Measurements from ENCODE around the gene LRRC36.

The LRRC36 gene

GRCh38 chr16:67419502-67419901, 92.9 kb downstream of the LRRC36 start:
- H3K4me1 ChIP-seq (ENCODE audit: insufficient read depth, low read length), result peaks cover 30% of the 10 kb centered on the region
- H3K9ac ChIP-seq (ENCODE audit: low read depth, low read length), result no peak overlapping the region
- H3K36me3 ChIP-seq (ENCODE audit: insufficient read depth, low read length), result no peaks in the 10 kb centered on the region
- no peaks in the 10 kb centered on the region for H3K9me3 ChIP-seq (ENCODE audit: control insufficient read depth, insufficient read depth, low read length)

GRCh38 chr16:67419931-67420330, 93.3 kb downstream of the LRRC36 start:
- Histone ChIP-seq H3K9ac (ENCODE audit: low read depth, low read length) (no peak overlapping the region), H3K9me3 (ENCODE audit: control insufficient read depth, insufficient read depth, low read length) (no peaks in the 10 kb centered on the region), H3K4me1 (ENCODE audit: insufficient read depth, low read length) (peaks cover 33% of the 10 kb centered on the region), H3K36me3 (ENCODE audit: insufficient read depth, low read length) (no peaks in the 10 kb centered on the region)

- Histone ChIP-seq H3K9me3 (ENCODE audit: control insufficient read depth, insufficient read depth, low read length) (no peaks in the 10 kb centered on the region), H3K36me3 (ENCODE audit: insufficient read depth, low read length) (no peaks in the 10 kb centered on the region), H3K9ac (ENCODE audit: low read depth, low read length) (no peak overlapping the region), H3K4me1 (ENCODE audit: insufficient read depth, low read length) (peaks cover 43% of the 10 kb centered on the region)
These were observed 94.4 kb downstream of the LRRC36 start for GRCh38 chr16:67421030-67421429.

GRCh38 chr16:67423015-67423414, 96.4 kb downstream of the LRRC36 start:
- Histone ChIP-seq H3K9me3 (ENCODE audit: control insufficient read depth, insufficient read depth, low read length) (no peaks in the 10 kb centered on the region), H3K36me3 (ENCODE audit: insufficient read depth, low read length) (no peaks in the 10 kb centered on the region), H3K4me1 (ENCODE audit: insufficient read depth, low read length) (peaks cover 45% of the 10 kb centered on the region), H3K9ac (ENCODE audit: low read depth, low read length) (no peak overlapping the region)

- Histone ChIP-seq H3K36me3 (ENCODE audit: insufficient read depth, low read length) (no peaks in the 10 kb centered on the region), H3K9me3 (ENCODE audit: control insufficient read depth, insufficient read depth, low read length) (no peaks in the 10 kb centered on the region), H3K9ac (ENCODE audit: low read depth, low read length) (peak overlapping the region; percentile 44), H3K4me1 (ENCODE audit: insufficient read depth, low read length) (peaks cover 51% of the 10 kb centered on the region)
These were observed 97.1 kb downstream of the LRRC36 start for GRCh38 chr16:67423611-67424260.

- Histone ChIP-seq H3K4me1 (ENCODE audit: insufficient read depth, low read length) (peaks cover 52% of the 10 kb centered on the region), H3K9me3 (ENCODE audit: control insufficient read depth, insufficient read depth, low read length) (no peaks in the 10 kb centered on the region), H3K36me3 (ENCODE audit: insufficient read depth, low read length) (no peaks in the 10 kb centered on the region), H3K9ac (ENCODE audit: low read depth, low read length) (peak overlapping the region; percentile 44)
These were observed 97.6 kb downstream of the LRRC36 start for GRCh38 chr16:67424261-67424615.

- Histone ChIP-seq H3K9ac (ENCODE audit: low read depth, low read length) (peak overlapping the region; percentile 44; the same call in 1 of the 2 replicates), H3K9me3 (ENCODE audit: control insufficient read depth, insufficient read depth, low read length) (no peaks in the 10 kb centered on the region), H3K4me1 (ENCODE audit: insufficient read depth, low read length) (peaks cover 52% of the 10 kb centered on the region), H3K36me3 (ENCODE audit: insufficient read depth, low read length) (no peaks in the 10 kb centered on the region)
These were observed 98.4 kb downstream of the LRRC36 start for GRCh38 chr16:67425061-67425460.

GRCh38 chr16:67425580-67425979, 99.0 kb downstream of the LRRC36 start:
- no peak overlapping the region for H3K9ac ChIP-seq (ENCODE audit: low read depth, low read length)
- H3K36me3 ChIP-seq (ENCODE audit: insufficient read depth, low read length), result no peaks in the 10 kb centered on the region
- H3K9me3 ChIP-seq (ENCODE audit: control insufficient read depth, insufficient read depth, low read length), result no peaks in the 10 kb centered on the region
- H3K4me1 ChIP-seq (ENCODE audit: insufficient read depth, low read length), result peaks cover 52% of the 10 kb centered on the region

GRCh38 chr16:67426022-67426421, 99.4 kb downstream of the LRRC36 start:
- Histone ChIP-seq H3K36me3 (ENCODE audit: insufficient read depth, low read length) (no peaks in the 10 kb centered on the region), H3K9me3 (ENCODE audit: control insufficient read depth, insufficient read depth, low read length) (no peaks in the 10 kb centered on the region), H3K4me1 (ENCODE audit: insufficient read depth, low read length) (peaks cover 52% of the 10 kb centered on the region), H3K9ac (ENCODE audit: low read depth, low read length) (no peak overlapping the region)

GRCh38 chr16:67426950-67427349, 100.3 kb downstream of the LRRC36 start:
- H3K36me3 ChIP-seq (ENCODE audit: insufficient read depth, low read length), result no peaks in the 10 kb centered on the region

GRCh38 chr16:67428146-67428731, 101.6 kb downstream of the LRRC36 start:
- H3K9me3 ChIP-seq (ENCODE audit: control insufficient read depth, insufficient read depth, low read length), result no peaks in the 10 kb centered on the region
- no peak overlapping the region for H3K9ac ChIP-seq (ENCODE audit: low read depth, low read length)
- H3K4me1 ChIP-seq (ENCODE audit: insufficient read depth, low read length), result peaks cover 41% of the 10 kb centered on the region
- H3K36me3 ChIP-seq (ENCODE audit: insufficient read depth, low read length), result no peaks in the 10 kb centered on the region

More at GRCh38 chr16:67426950-67427349, 100.3 kb downstream of the LRRC36 start:
- H3K9me3 ChIP-seq (ENCODE audit: control insufficient read depth, insufficient read depth, low read length), result no peaks in the 10 kb centered on the region
- H3K4me1 ChIP-seq (ENCODE audit: insufficient read depth, low read length), result peaks cover 46% of the 10 kb centered on the region
- no peak overlapping the region for H3K9ac ChIP-seq (ENCODE audit: low read depth, low read length)

- no peaks in the 10 kb centered on the region for H3K9me3 ChIP-seq (ENCODE audit: control insufficient read depth, insufficient read depth, low read length)
- H3K4me1 ChIP-seq (ENCODE audit: insufficient read depth, low read length), result peaks cover 33% of the 10 kb centered on the region
- no peaks in the 10 kb centered on the region for H3K36me3 ChIP-seq (ENCODE audit: insufficient read depth, low read length)
- no peak overlapping the region for H3K9ac ChIP-seq (ENCODE audit: low read depth, low read length)
These were observed 102.6 kb downstream of the LRRC36 start for GRCh38 chr16:67429053-67429798.

- peaks cover 26% of the 10 kb centered on the region for H3K4me1 ChIP-seq (ENCODE audit: insufficient read depth, low read length)
- no peaks in the 10 kb centered on the region for H3K9me3 ChIP-seq (ENCODE audit: control insufficient read depth, insufficient read depth, low read length)
- peak overlapping the region; percentile 50 for H3K9ac ChIP-seq (ENCODE audit: low read depth, low read length)
- H3K36me3 ChIP-seq (ENCODE audit: insufficient read depth, low read length), result no peaks in the 10 kb centered on the region
These were observed 103.3 kb downstream of the LRRC36 start for GRCh38 chr16:67429799-67430503.

- no peaks in the 10 kb centered on the region for H3K36me3 ChIP-seq (ENCODE audit: insufficient read depth, low read length)
- peak overlapping the region; percentile 50 for H3K9ac ChIP-seq (ENCODE audit: low read depth, low read length)
- peaks cover 20% of the 10 kb centered on the region for H3K4me1 ChIP-seq (ENCODE audit: insufficient read depth, low read length)
- no peaks in the 10 kb centered on the region for H3K9me3 ChIP-seq (ENCODE audit: control insufficient read depth, insufficient read depth, low read length)
These were observed 103.9 kb downstream of the LRRC36 start for GRCh38 chr16:67430504-67430976.

All from ES-I3 (cell line).